Uterus (tissue), 2 donors: ENCODE results near the gene ARPC2.

Experiments
- POLR2A ChIP-seq, 2 donors: fragments of 450-650 bp; IDR thresholded peaks; one replicate each; pipeline ENCODE4 v1.6.1; 2016; ENCODE audit warnings: antibody characterized with exemption in 2 of 2, mild to moderate bottlenecking in 1 of 2, moderate library complexity in 1 of 2
- TF ChIP-seq, protein P1 (sequence below), 4 experiments: fragments of 200-600 bp in 2 of 4; fragments of 450-650 bp in 2 of 4; sonication (generic) in 2 of 4; IDR thresholded peaks; one replicate each; pipeline ENCODE4 v1.5.1; 2016 to 2019; ENCODE audit warnings: antibody characterized with exemption in 4 of 4, mild to moderate bottlenecking in 2 of 4, moderate library complexity in 1 of 4

DNA sequence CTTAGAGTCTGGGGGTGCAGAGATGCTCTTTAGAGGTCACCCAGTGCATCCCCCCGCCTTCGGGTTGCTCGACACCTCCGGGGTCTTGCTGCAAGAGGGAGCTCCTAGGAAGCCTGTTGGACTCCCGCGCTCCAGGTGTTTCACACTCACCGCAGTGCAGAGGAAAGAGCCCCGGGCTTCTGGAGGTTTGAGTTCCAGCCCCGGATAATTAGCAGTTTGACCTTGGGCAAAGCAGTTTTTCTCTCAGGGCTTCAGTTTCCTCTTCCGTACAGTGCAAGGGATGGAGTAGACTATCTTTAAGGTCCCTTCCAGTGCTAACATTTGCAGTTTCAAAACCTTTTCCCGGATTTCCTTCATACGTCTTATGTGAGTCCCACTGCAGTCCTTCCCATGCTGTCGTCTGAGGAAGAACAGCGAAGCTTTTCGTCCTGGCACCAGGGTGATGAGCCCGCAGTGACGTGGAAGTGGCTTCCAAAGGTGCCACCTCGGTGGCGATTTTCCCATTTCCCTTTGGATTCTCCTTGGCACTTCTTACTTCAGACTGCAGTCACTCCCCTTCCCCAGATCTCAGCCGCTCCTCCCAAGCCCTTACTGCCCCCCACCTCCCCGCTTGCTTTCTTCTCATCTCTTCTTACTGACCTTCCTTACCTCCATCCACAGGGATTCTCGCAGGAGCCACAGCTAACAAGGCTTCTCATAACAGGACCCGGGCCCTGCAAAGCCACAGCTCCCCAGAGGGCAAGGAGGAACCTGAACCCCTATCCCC, 53.9 kb downstream of the ARPC2 start:
- TF ChIP-seq, protein P1, sequence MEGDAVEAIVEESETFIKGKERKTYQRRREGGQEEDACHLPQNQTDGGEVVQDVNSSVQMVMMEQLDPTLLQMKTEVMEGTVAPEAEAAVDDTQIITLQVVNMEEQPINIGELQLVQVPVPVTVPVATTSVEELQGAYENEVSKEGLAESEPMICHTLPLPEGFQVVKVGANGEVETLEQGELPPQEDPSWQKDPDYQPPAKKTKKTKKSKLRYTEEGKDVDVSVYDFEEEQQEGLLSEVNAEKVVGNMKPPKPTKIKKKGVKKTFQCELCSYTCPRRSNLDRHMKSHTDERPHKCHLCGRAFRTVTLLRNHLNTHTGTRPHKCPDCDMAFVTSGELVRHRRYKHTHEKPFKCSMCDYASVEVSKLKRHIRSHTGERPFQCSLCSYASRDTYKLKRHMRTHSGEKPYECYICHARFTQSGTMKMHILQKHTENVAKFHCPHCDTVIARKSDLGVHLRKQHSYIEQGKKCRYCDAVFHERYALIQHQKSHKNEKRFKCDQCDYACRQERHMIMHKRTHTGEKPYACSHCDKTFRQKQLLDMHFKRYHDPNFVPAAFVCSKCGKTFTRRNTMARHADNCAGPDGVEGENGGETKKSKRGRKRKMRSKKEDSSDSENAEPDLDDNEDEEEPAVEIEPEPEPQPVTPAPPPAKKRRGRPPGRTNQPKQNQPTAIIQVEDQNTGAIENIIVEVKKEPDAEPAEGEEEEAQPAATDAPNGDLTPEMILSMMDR (IDR thresholded peaks at IDR 0.05): no peak
- TF ChIP-seq POLR2A (IDR thresholded peaks at IDR 0.05): no peak
